OCI-LY1 (cell line): ENCODE measurements around the gene VGLL1.

Source experiments
- EZH2 ChIP-seq: fragments of 200-600 bp; sonication (generic), shearing (Covaris generic); IDR thresholded peaks from 2 replicates; pipeline ENCODE4 v1.8.0; 2017; ENCODE audit warnings: borderline replicate concordance, mixed run types, mild to moderate bottlenecking, antibody characterized with exemption, low read length, moderate library complexity, mixed read lengths
- TF ChIP-seq, protein P1 (sequence below): fragments of 200-600 bp; sonication (generic), shearing (Covaris generic); IDR thresholded peaks from 2 replicates; pipeline ENCODE4 v1.5.1; 2017; ENCODE audit warnings: mild to moderate bottlenecking, antibody characterized with exemption, low read length, moderate library complexity, mixed read lengths

DNA sequence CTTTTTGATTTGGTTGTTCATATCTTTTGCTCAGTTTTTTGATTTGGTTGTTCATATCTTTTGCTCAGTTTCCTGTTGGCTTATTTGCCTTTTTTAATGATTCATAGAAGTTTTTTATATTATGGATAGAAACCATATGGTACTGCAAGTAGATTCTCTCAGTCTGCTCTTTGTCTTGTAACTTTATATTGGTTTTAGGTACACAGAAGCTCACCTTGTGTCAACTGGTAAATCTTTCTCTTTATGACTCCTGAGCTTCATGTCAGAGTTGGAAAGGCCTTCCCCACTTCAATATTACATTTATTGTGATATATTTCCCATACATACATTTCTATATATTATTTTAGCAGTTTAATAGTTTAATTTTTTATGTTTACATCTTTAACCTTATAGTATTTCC lies 8.2 kb upstream of the VGLL1 start:
- TF ChIP-seq, protein P1, sequence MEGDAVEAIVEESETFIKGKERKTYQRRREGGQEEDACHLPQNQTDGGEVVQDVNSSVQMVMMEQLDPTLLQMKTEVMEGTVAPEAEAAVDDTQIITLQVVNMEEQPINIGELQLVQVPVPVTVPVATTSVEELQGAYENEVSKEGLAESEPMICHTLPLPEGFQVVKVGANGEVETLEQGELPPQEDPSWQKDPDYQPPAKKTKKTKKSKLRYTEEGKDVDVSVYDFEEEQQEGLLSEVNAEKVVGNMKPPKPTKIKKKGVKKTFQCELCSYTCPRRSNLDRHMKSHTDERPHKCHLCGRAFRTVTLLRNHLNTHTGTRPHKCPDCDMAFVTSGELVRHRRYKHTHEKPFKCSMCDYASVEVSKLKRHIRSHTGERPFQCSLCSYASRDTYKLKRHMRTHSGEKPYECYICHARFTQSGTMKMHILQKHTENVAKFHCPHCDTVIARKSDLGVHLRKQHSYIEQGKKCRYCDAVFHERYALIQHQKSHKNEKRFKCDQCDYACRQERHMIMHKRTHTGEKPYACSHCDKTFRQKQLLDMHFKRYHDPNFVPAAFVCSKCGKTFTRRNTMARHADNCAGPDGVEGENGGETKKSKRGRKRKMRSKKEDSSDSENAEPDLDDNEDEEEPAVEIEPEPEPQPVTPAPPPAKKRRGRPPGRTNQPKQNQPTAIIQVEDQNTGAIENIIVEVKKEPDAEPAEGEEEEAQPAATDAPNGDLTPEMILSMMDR = no peak
- no peak for TF ChIP-seq EZH2
